ENCODE results near the gene COL13A1. TPM values are rescaled to one million over a fixed set of nuclear protein-coding genes. Genes with fewer than 3 reads are reported as not detected.

Gene COL13A1
- total RNA-seq, 1 donor from 2014 or later: 2.5 TPM

- H3K4me3 ChIP-seq: no peak overlapping the region
- no peak for DNase-seq
- TF ChIP-seq CTCF (IDR thresholded peaks at IDR 0.05; ENCODE audit: borderline replicate concordance): no peak
- H3K9me3 ChIP-seq (replicated peaks): no peaks in the 10 kb centered on the region
- intact Hi-C loops (cut with micrococcal nuclease): no loop called here
- H3K27ac ChIP-seq (replicated peaks): no peak overlapping the region
- no peaks in the 10 kb centered on the region for H3K4me1 ChIP-seq
- H3K27me3 ChIP-seq (ENCODE audit: low read depth): no peaks in the 10 kb centered on the region
- no peaks in the 10 kb centered on the region for H3K36me3 ChIP-seq
Measured at GRCh38 chr10:69952069-69952800, 150.5 kb downstream of the COL13A1 start.

DNA sequence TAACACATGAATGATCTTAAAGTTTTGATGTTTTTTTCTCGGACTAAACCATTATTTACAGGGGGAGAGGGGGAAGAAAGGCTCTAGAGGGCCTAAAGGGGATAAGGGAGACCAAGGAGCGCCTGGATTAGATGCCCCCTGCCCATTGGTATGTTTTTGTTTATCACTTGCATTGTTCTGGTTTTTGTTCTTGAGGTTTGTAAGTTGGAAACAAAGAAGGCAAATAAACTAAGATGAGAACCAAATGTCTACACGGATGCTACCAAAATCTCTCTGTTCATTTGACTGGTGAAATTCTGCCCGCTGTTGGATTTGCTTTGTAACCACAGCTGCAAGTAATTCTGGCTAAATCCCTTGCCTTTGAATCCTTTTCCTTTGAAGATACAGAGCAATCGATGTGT lies 151.1 kb downstream of the COL13A1 start:
- Histone ChIP-seq H3K9me3 (replicated peaks) (no peaks in the 10 kb centered on the region), H3K4me1 (no peaks in the 10 kb centered on the region), H3K36me3 (no peaks in the 10 kb centered on the region), H3K27ac (replicated peaks) (no peak overlapping the region), H3K4me3 (no peak overlapping the region), H3K27me3 (ENCODE audit: low read depth) (no peaks in the 10 kb centered on the region)
- no peak for DNase-seq
- intact Hi-C loops (cut with micrococcal nuclease): no loop called here
- no peak for TF ChIP-seq CTCF (IDR thresholded peaks at IDR 0.05; ENCODE audit: borderline replicate concordance)

- Histone ChIP-seq H3K4me1 (no peaks in the 10 kb centered on the region), H3K9me3 (replicated peaks) (no peaks in the 10 kb centered on the region), H3K27me3 (ENCODE audit: low read depth) (no peaks in the 10 kb centered on the region), H3K27ac (replicated peaks) (no peak overlapping the region), H3K4me3 (no peak overlapping the region), H3K36me3 (no peaks in the 10 kb centered on the region)
- intact Hi-C loops (cut with micrococcal nuclease): no loop called here
- TF ChIP-seq CTCF (IDR thresholded peaks at IDR 0.05; ENCODE audit: borderline replicate concordance): no peak
- DNase-seq: no peak
Measured at GRCh38 chr10:69953851-69954250, 152.1 kb downstream of the COL13A1 start.

DNA sequence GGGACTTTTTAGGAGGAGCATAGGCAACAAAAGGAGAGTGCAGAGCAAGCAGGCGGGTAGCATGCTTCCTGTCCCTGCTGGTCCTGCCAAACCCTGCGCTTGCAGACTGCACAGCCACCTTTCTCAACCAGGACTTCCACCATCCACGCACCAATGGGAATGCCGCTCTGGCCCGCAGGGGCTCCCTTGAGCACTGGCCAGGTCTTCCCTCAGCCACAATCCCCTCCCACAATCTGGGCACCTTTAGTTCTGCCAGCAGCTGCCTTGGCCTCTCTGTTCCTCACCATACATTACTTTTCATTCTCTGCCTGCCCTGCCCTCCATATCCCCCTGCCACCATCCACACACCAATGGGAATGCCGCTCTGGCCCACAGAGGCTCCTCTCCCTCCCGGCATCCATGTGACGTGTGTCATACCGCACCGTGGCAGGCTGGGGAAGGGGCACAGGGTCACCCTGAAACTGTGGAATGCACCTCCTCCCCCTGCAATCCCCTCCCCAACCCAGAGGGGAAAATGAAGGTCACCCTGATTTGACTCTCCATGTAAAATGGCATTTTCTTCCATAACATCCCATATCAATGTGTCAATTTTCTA lies 153.6 kb downstream of the COL13A1 start:
- Histone ChIP-seq H3K9me3 (replicated peaks) (no peaks in the 10 kb centered on the region), H3K4me3 (no peak overlapping the region), H3K36me3 (no peaks in the 10 kb centered on the region), H3K27ac (replicated peaks) (no peak overlapping the region), H3K27me3 (ENCODE audit: low read depth) (no peaks in the 10 kb centered on the region), H3K4me1 (no peaks in the 10 kb centered on the region)
- TF ChIP-seq CTCF (IDR thresholded peaks at IDR 0.05; ENCODE audit: borderline replicate concordance): no peak
- DNase-seq: no peak
- intact Hi-C loops (cut with micrococcal nuclease): no loop called here

- Histone ChIP-seq H3K36me3 (no peaks in the 10 kb centered on the region), H3K27ac (replicated peaks) (no peak overlapping the region), H3K4me3 (no peak overlapping the region), H3K27me3 (ENCODE audit: low read depth) (no peaks in the 10 kb centered on the region), H3K9me3 (replicated peaks) (no peaks in the 10 kb centered on the region), H3K4me1 (peaks cover 2% of the 10 kb centered on the region)
- intact Hi-C loops (cut with micrococcal nuclease): no loop called here
- no peak for DNase-seq
- TF ChIP-seq CTCF (IDR thresholded peaks at IDR 0.05; ENCODE audit: borderline replicate concordance): no peak
Measured at GRCh38 chr10:69955897-69956740, 154.4 kb downstream of the COL13A1 start.
